HFFc6 (cell line): ENCODE measurements around the gene SGIP1. TPM values are rescaled to one million over a fixed set of nuclear protein-coding genes. Genes with fewer than 3 reads are reported as not detected.
A peak's percentile ranks its signal among the peaks of the same experiment; 100 is the strongest.

Experiments used
- DNase-seq: peaks from one replicate; pipeline ENCODE4 v3.0.0-alpha.2; 2018
- H3K27ac Mint-ChIP-seq: 2 replicates; pipeline ENCODE4 v1.8.0; 2020; ENCODE audit warnings: mild to moderate bottlenecking, mixed read lengths
- H3K27me3 Mint-ChIP-seq: 2 replicates; pipeline ENCODE4 v1.8.0; 2021; ENCODE audit warnings: mild to moderate bottlenecking, moderate library complexity, mixed read lengths; ENCODE audit not compliant: insufficient read depth
- H3K36me3 Mint-ChIP-seq: 2 replicates; pipeline ENCODE4 v1.8.0; 2021; ENCODE audit warnings: low read depth, mixed read lengths
- H3K4me1 Mint-ChIP-seq: 2 replicates; pipeline ENCODE4 v1.8.0; 2020; ENCODE audit warnings: low read depth, mixed read lengths
- H3K4me3 Mint-ChIP-seq: 2 replicates; pipeline ENCODE4 v1.8.0; 2020; ENCODE audit warnings: mild to moderate bottlenecking, moderate library complexity, mixed read lengths
- H3K9me3 Mint-ChIP-seq: 2 replicates; pipeline ENCODE4 v1.8.0; 2020; ENCODE audit warnings: mild to moderate bottlenecking, mixed read lengths
- CTCF ChIP-seq: fragments of 200-600 bp; sonication (generic); IDR thresholded peaks from 2 replicates; pipeline ENCODE4 v1.5.0; 2021; ENCODE audit warnings: antibody characterized with exemption, mild to moderate bottlenecking
- total RNA-seq, 6 experiments: library from RNA; stranded (reverse); fragmentation: NEBNext Ultra II Directional; extraction: Animal tissue kit (Norgen Biotek cat#: 25700); gene quantifications; 2 replicates in 1 of 6; 3 replicates in 5 of 6; pipeline ENCODE4 v1.2.3, GENCODE V29; 2021

The SGIP1 gene
- total RNA-seq, 6 experiments from 2014 or later = 53.3 to 72.0 (median 57.9) TPM

- Mint-ChIP-seq H3K9me3 (no peaks in the 10 kb centered on the region; the same call in 1 of the 2 replicates), H3K27ac (0 out of 2 replicates have a peak overlapping the region, but pooled peaks have one; percentile 5), H3K4me1 (peaks cover 47% of the 10 kb centered on the region), H3K27me3 (peaks cover 4% of the 10 kb centered on the region), H3K36me3 (peaks cover 55% of the 10 kb centered on the region), H3K4me3 (no peak overlapping the region)
- no peak for TF ChIP-seq CTCF
- no peak for DNase-seq
Observed at GRCh38 chr1:66685265-66685664, 151.3 kb downstream of the SGIP1 start.

- DNase-seq = peak; percentile 27
- Mint-ChIP-seq H3K36me3 (peaks cover 57% of the 10 kb centered on the region), H3K27ac (peak overlapping the region; percentile 48; the same call in 1 of the 2 replicates), H3K27me3 (peaks cover 4% of the 10 kb centered on the region), H3K9me3 (no peaks in the 10 kb centered on the region; the same call in 1 of the 2 replicates), H3K4me1 (peaks cover 47% of the 10 kb centered on the region), H3K4me3 (no peak overlapping the region)
- no peak for TF ChIP-seq CTCF
Observed at GRCh38 chr1:66685670-66686069, 151.7 kb downstream of the SGIP1 start.

- H3K4me3 Mint-ChIP-seq = no peak overlapping the region; the same call in 1 of the 2 replicates
- peak overlapping the region; percentile 48; the same call in 1 of the 2 replicates for H3K27ac Mint-ChIP-seq
- peaks cover 64% of the 10 kb centered on the region for H3K36me3 Mint-ChIP-seq
- peaks cover 4% of the 10 kb centered on the region for H3K27me3 Mint-ChIP-seq
- H3K4me1 Mint-ChIP-seq = peaks cover 44% of the 10 kb centered on the region
- TF ChIP-seq CTCF = no peak
- DNase-seq = no peak
- H3K9me3 Mint-ChIP-seq = no peaks in the 10 kb centered on the region; the same call in 1 of the 2 replicates
Observed at GRCh38 chr1:66686406-66686805, 152.5 kb downstream of the SGIP1 start.

- Mint-ChIP-seq H3K4me3 (no peak overlapping the region), H3K4me1 (peaks cover 42% of the 10 kb centered on the region), H3K9me3 (no peaks in the 10 kb centered on the region; the same call in 1 of the 2 replicates), H3K27me3 (peaks cover 2% of the 10 kb centered on the region), H3K27ac (no peak overlapping the region; the same call in 1 of the 2 replicates), H3K36me3 (peaks cover 64% of the 10 kb centered on the region)
- no peak for TF ChIP-seq CTCF
- no peak for DNase-seq
Observed at GRCh38 chr1:66687358-66687757, 153.4 kb downstream of the SGIP1 start.

GRCh38 chr1:66690666-66691381 is 156.9 kb downstream of the SGIP1 start:
- no peak for TF ChIP-seq CTCF
- Mint-ChIP-seq H3K27ac (no peak overlapping the region), H3K27me3 (peaks cover 2% of the 10 kb centered on the region), H3K4me3 (no peak overlapping the region), H3K4me1 (peaks cover 24% of the 10 kb centered on the region), H3K9me3 (no peaks in the 10 kb centered on the region; the same call in 1 of the 2 replicates), H3K36me3 (peaks cover 73% of the 10 kb centered on the region)
- DNase-seq = no peak
